Measurements from ENCODE around the gene GUK1. TPM values are rescaled to one million over a fixed set of nuclear protein-coding genes. Genes with fewer than 3 reads are reported as not detected.

The GUK1 gene
- total RNA-seq, 1 donor from 2014 or later, result 299 TPM

DNA sequence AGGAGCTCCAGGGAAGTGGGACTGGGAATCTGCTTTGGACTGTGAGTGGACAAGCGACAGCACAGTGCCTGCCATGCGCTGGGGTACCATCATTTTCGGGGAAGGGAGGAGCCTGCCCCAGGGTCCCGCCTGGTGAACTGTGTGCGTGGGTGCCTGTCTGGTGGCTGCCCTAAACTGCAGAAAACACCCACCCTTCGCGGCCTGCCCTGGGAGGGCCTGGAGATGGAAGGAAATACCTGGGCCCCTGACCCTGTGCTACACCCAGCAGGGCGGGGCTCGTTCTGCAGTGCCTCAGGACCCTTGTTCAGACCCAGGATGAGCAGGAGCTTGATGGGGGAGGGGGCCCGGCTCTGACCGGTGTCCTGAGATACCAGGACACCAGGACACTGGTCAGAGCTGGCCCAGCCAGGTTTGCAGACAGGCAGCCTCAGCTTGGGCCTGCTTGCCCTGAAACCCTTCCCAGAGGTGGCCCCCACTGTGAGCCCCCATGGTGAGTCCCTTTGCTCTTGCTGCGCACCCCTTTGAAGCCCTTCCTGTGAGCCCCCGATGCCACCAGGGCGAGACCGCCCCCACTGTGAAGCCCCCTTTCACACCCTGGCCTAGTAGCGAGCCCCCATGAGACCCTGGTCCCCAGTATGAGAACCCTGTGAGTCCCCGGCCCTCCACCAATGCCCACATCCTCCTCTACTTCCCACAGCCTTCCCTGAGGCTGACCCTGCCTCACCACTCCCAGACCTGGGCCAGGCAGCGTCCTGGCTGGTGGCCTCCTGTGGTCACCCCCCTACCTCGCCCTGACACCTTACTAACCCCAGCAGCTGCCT is 12.2 kb downstream of the GUK1 start:
- TF ChIP-seq POLR2A (IDR thresholded peaks at IDR 0.05) (no peak), POLR2AphosphoS5 (IDR thresholded peaks at IDR 0.05; ENCODE audit: insufficient read depth in 1 of 2, low read depth in 1 of 2) (no peak)
- TF ChIP-seq, protein P1, sequence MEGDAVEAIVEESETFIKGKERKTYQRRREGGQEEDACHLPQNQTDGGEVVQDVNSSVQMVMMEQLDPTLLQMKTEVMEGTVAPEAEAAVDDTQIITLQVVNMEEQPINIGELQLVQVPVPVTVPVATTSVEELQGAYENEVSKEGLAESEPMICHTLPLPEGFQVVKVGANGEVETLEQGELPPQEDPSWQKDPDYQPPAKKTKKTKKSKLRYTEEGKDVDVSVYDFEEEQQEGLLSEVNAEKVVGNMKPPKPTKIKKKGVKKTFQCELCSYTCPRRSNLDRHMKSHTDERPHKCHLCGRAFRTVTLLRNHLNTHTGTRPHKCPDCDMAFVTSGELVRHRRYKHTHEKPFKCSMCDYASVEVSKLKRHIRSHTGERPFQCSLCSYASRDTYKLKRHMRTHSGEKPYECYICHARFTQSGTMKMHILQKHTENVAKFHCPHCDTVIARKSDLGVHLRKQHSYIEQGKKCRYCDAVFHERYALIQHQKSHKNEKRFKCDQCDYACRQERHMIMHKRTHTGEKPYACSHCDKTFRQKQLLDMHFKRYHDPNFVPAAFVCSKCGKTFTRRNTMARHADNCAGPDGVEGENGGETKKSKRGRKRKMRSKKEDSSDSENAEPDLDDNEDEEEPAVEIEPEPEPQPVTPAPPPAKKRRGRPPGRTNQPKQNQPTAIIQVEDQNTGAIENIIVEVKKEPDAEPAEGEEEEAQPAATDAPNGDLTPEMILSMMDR (IDR thresholded peaks at IDR 0.05), result no peak
- H3K4me1 ChIP-seq, result peaks cover 62% of the 10 kb centered on the region
- H3K4me3 ChIP-seq, result no peak overlapping the region
- no peak for DNase-seq (ENCODE audit: extremely low spot score in 2 of 2)
- H3K27me3 ChIP-seq, result no peaks in the 10 kb centered on the region
- intact Hi-C loops (cut with DNase I), result no loop called here
- no peaks in the 10 kb centered on the region for H3K36me3 ChIP-seq
- H3K9me3 ChIP-seq, result no peaks in the 10 kb centered on the region
- peak overlapping the region; percentile 89 for H3K27ac ChIP-seq

DNA sequence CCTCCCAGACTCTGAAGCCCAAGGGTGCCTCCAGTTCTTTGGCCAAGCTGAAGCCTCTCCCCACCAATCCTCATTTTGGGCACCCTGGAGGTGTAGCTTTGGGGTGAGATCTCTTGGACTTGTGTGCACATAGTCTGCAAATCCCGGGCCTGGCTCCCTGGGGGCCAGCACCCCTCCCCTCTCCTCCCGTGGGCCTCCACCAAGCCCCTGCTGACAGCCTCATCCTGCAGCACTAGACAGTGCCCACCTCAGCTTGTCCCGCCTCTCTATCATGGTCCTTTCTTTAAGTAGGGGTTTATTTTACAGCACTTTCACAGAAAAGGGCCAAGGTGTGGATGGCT is 12.8 kb downstream of the GUK1 start:
- no peak for DNase-seq (ENCODE audit: extremely low spot score in 2 of 2)
- intact Hi-C loops (cut with DNase I), result no loop called here
- Histone ChIP-seq H3K27me3 (no peaks in the 10 kb centered on the region), H3K27ac (no peak overlapping the region), H3K4me3 (no peak overlapping the region), H3K36me3 (no peaks in the 10 kb centered on the region), H3K4me1 (peaks cover 60% of the 10 kb centered on the region), H3K9me3 (no peaks in the 10 kb centered on the region)
- TF ChIP-seq POLR2A (IDR thresholded peaks at IDR 0.05) (no peak), POLR2AphosphoS5 (IDR thresholded peaks at IDR 0.05; ENCODE audit: insufficient read depth in 1 of 2, low read depth in 1 of 2) (no peak)
- TF ChIP-seq, protein P1 (IDR thresholded peaks at IDR 0.05), result no peak

- H3K4me3 ChIP-seq, result no peak overlapping the region
- TF ChIP-seq POLR2A (IDR thresholded peaks at IDR 0.05) (no peak), POLR2AphosphoS5 (IDR thresholded peaks at IDR 0.05; ENCODE audit: insufficient read depth in 1 of 2, low read depth in 1 of 2) (no peak)
- TF ChIP-seq, protein P1 (IDR thresholded peaks at IDR 0.05), result no peak
- H3K4me1 ChIP-seq, result peaks cover 47% of the 10 kb centered on the region
- no peaks in the 10 kb centered on the region for H3K9me3 ChIP-seq
- intact Hi-C loops (cut with DNase I), result no loop called here
- H3K27ac ChIP-seq, result no peak overlapping the region
- no peaks in the 10 kb centered on the region for H3K27me3 ChIP-seq
- no peak for DNase-seq (ENCODE audit: extremely low spot score in 2 of 2)
- no peaks in the 10 kb centered on the region for H3K36me3 ChIP-seq
Observed at GRCh38 chr1:228154021-228154669, 14.1 kb downstream of the GUK1 start.

DNA sequence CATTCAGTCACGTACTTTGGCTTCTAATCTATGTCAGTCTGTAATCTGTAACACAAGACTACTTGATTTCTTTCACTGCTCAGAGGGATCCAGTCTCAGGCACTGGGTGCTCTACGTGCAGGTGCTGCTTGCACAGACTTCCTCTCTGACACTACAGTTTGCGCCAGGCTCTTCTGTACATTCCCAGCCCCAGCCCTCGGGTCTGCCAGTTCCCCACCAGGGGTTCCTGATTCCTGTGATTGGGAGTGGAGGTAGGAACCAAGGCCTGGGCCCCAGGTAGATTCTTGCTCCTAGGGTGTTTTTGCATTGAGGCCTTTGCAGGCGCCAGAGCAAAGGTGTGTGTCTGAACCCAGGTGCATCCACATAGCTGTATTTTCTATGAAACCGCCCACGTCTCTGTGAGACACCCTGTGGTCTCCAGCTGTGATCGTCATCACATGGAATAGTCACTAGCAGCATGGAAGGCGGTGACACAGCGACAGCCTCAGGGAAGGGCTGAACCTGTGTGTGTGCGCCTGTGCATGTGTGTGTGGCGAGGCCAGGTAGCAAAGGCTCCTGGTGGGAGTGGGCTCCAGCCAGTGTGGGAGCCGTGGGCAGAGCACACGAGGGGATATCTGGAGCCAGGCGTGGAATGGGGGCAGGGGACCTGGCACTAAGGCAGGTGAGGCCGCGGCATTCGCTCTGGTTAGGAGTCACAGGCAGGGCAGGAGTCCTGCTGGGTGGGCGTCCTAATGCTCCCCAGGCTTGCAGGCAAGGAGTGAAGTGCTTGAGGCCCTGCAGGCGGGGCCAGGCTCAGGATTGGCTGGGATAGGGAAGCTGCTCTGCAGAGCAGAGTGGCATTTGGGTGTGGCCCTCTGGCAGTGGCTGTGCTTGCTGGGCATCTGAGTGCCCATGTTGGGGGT is 14.8 kb downstream of the GUK1 start:
- DNase-seq (ENCODE audit: extremely low spot score in 2 of 2), result no peak
- intact Hi-C loops (cut with DNase I), result no loop called here
- Histone ChIP-seq H3K27me3 (no peaks in the 10 kb centered on the region), H3K27ac (no peak overlapping the region), H3K9me3 (no peaks in the 10 kb centered on the region), H3K4me3 (no peak overlapping the region), H3K36me3 (no peaks in the 10 kb centered on the region), H3K4me1 (peaks cover 39% of the 10 kb centered on the region)
- TF ChIP-seq, protein P1 (IDR thresholded peaks at IDR 0.05), result no peak
- TF ChIP-seq POLR2A (IDR thresholded peaks at IDR 0.05), result no peak
- TF ChIP-seq POLR2AphosphoS5 (IDR thresholded peaks at IDR 0.05; ENCODE audit: insufficient read depth in 1 of 2, low read depth in 1 of 2), result no peak

Data from vagina (tissue), 2 donors.